Measurements from ENCODE around the gene PAPSS1.

The PAPSS1 gene

GRCh38 chr4:107714256-107714655, 5.8 kb downstream of the PAPSS1 start:
- Histone ChIP-seq H3K9me3 (ENCODE audit: control insufficient read depth, insufficient read depth, low read length) (no peaks in the 10 kb centered on the region), H4K20me1 (ENCODE audit: control insufficient read depth, insufficient read depth, low read depth, low read length) (no peaks in the 10 kb centered on the region), H3F3A (ENCODE audit: control insufficient read depth, insufficient read depth) (no peaks in the 10 kb centered on the region), H3K36me3 (ENCODE audit: control insufficient read depth, low read length) (peaks cover 3% of the 10 kb centered on the region), H3K27ac (ENCODE audit: low read depth, low read length) (no peak overlapping the region), H3K27me3 (ENCODE audit: control insufficient read depth, low read length) (no peaks in the 10 kb centered on the region), H3K4me3 (ENCODE audit: low read length) (no peak overlapping the region), H3K4me1 (ENCODE audit: control insufficient read depth, low read length) (peaks cover 28% of the 10 kb centered on the region), H3K4me2 (ENCODE audit: low read length) (no peak overlapping the region), H3K79me2 (ENCODE audit: control insufficient read depth, low read length) (peaks cover 94% of the 10 kb centered on the region), H3K9me2 (replicated peaks; ENCODE audit: control insufficient read depth, low read length) (no peaks in the 10 kb centered on the region)
- no peak for TF ChIP-seq EZH2phosphoT487 (IDR thresholded peaks at IDR 0.05; ENCODE audit: borderline replicate concordance, low read length)
- TF ChIP-seq CTCF (IDR thresholded peaks at IDR 0.05; ENCODE audit: low read depth, low read length, poor library complexity, severe bottlenecking) = no peak

- peaks cover 3% of the 10 kb centered on the region; the same call in 1 of the 2 replicates for H3K36me3 ChIP-seq (ENCODE audit: control insufficient read depth, low read length)
- peaks cover 10% of the 10 kb centered on the region; the same call in 1 of the 2 replicates for H3K9me3 ChIP-seq (ENCODE audit: control insufficient read depth, insufficient read depth, low read length)
- TF ChIP-seq CTCF (IDR thresholded peaks at IDR 0.05; ENCODE audit: low read depth, low read length, poor library complexity, severe bottlenecking) = no peak
- no peak for TF ChIP-seq EZH2phosphoT487 (IDR thresholded peaks at IDR 0.05; ENCODE audit: borderline replicate concordance, low read length)
- H3K27ac ChIP-seq (ENCODE audit: low read depth, low read length) = no peak overlapping the region
- no peaks in the 10 kb centered on the region for H3K9me2 ChIP-seq (replicated peaks; ENCODE audit: control insufficient read depth, low read length)
- no peak overlapping the region for H3K4me3 ChIP-seq (ENCODE audit: low read length)
- H3K4me2 ChIP-seq (ENCODE audit: low read length) = no peak overlapping the region
- peaks cover 91% of the 10 kb centered on the region for H3K79me2 ChIP-seq (ENCODE audit: control insufficient read depth, low read length)
- no peaks in the 10 kb centered on the region for H3F3A ChIP-seq (ENCODE audit: control insufficient read depth, insufficient read depth)
- H4K20me1 ChIP-seq (ENCODE audit: control insufficient read depth, insufficient read depth, low read depth, low read length) = no peaks in the 10 kb centered on the region
- no peaks in the 10 kb centered on the region for H3K27me3 ChIP-seq (ENCODE audit: control insufficient read depth, low read length)
- H3K4me1 ChIP-seq (ENCODE audit: control insufficient read depth, low read length) = peaks cover 12% of the 10 kb centered on the region
These were observed 7.8 kb downstream of the PAPSS1 start for GRCh38 chr4:107712236-107712635.

- TF ChIP-seq EZH2phosphoT487 (IDR thresholded peaks at IDR 0.05; ENCODE audit: borderline replicate concordance, low read length) (no peak), CTCF (IDR thresholded peaks at IDR 0.05; ENCODE audit: low read depth, low read length, poor library complexity, severe bottlenecking) (no peak)
These were observed 8.2 kb downstream of the PAPSS1 start for GRCh38 chr4:107711831-107712230.

More at GRCh38 chr4:107711831-107712230, 8.2 kb downstream of the PAPSS1 start:
- H3K27me3 ChIP-seq (ENCODE audit: control insufficient read depth, low read length) = no peaks in the 10 kb centered on the region
- H3K36me3 ChIP-seq (ENCODE audit: control insufficient read depth, low read length) = peaks cover 3% of the 10 kb centered on the region; the same call in 1 of the 2 replicates
- no peak overlapping the region for H3K4me3 ChIP-seq (ENCODE audit: low read length)
- peaks cover 12% of the 10 kb centered on the region for H3K4me1 ChIP-seq (ENCODE audit: control insufficient read depth, low read length)
- no peaks in the 10 kb centered on the region for H3F3A ChIP-seq (ENCODE audit: control insufficient read depth, insufficient read depth)
- H3K27ac ChIP-seq (ENCODE audit: low read depth, low read length) = no peak overlapping the region
- H3K4me2 ChIP-seq (ENCODE audit: low read length) = no peak overlapping the region
- no peaks in the 10 kb centered on the region for H3K9me2 ChIP-seq (replicated peaks; ENCODE audit: control insufficient read depth, low read length)
- no peaks in the 10 kb centered on the region for H4K20me1 ChIP-seq (ENCODE audit: control insufficient read depth, insufficient read depth, low read depth, low read length)
- H3K79me2 ChIP-seq (ENCODE audit: control insufficient read depth, low read length) = peaks cover 92% of the 10 kb centered on the region
- peaks cover 14% of the 10 kb centered on the region for H3K9me3 ChIP-seq (ENCODE audit: control insufficient read depth, insufficient read depth, low read length)

Data from DOHH2 (cell line).